Upper lobe of left lung (tissue), 6 donors: ENCODE measurements around the gene PHF5A. TPM values are rescaled to one million over a fixed set of nuclear protein-coding genes. Genes with fewer than 3 reads are reported as not detected.

Source experiments
- ATAC-seq, 2 donors: fragments of 200-7000 bp; cut with Tn5 transposase; one replicate each; pipeline ENCODE4 v1.9.1; 2022; ENCODE audit warnings: mild to moderate bottlenecking in 2 of 2, moderate library complexity in 2 of 2; ENCODE audit not compliant: low FRiP score in 2 of 2
- DNase-seq, 2 donors: peaks; one replicate each; pipeline ENCODE4 v3.0.0-alpha.2; 2019 to 2020
- H3K27ac ChIP-seq, 4 donors: fragments of 200-600 bp; sonication (generic); one replicate each; pipeline ENCODE4 v1.5.1; 2016 to 2019
- H3K27me3 ChIP-seq, 4 donors: fragments of 200-600 bp; sonication (generic); one replicate each; pipeline ENCODE4 v1.5.1; 2017 to 2019
- H3K36me3 ChIP-seq, 4 donors: fragments of 200-600 bp; sonication (generic); one replicate each; pipeline ENCODE4 v1.5.1; 2016 to 2019
- H3K4me1 ChIP-seq, 4 donors: fragments of 200-600 bp; sonication (generic); one replicate each; pipeline ENCODE4 v1.5.1; 2018 to 2019
- H3K4me3 ChIP-seq, 4 donors: fragments of 200-600 bp; sonication (generic); one replicate each; pipeline ENCODE4 v1.5.1; 2017 to 2019; ENCODE audit warnings: mild to moderate bottlenecking in 2 of 4, moderate library complexity in 1 of 4
- H3K9me3 ChIP-seq, 4 donors: fragments of 200-600 bp; sonication (generic); one replicate each; pipeline ENCODE4 v1.5.1; 2018 to 2019
- CTCF ChIP-seq, 6 experiments: fragments of 450-650 bp in 4 of 6; fragments of 200-600 bp in 2 of 6; sonication (generic) in 2 of 6; IDR thresholded peaks; one replicate each; pipeline ENCODE4 v1.5.1; 2016 to 2019; ENCODE audit warnings: antibody characterized with exemption in 6 of 6
- EP300 ChIP-seq, 4 donors: sonication (generic); formaldehyde crosslinking; IDR thresholded peaks; one replicate each; pipeline ENCODE4 v1.5.1; 2017; ENCODE audit warnings: antibody characterized with exemption in 4 of 4, control low read depth in 2 of 4
- POLR2A ChIP-seq, 4 donors: fragments of 450-650 bp; IDR thresholded peaks; one replicate each; pipeline ENCODE4 v1.5.1; 2016 to 2017; ENCODE audit warnings: antibody characterized with exemption in 4 of 4, mild to moderate bottlenecking in 2 of 4
- POLR2AphosphoS5 ChIP-seq, 2 donors: sonication (generic); formaldehyde crosslinking; IDR thresholded peaks; one replicate each; pipeline ENCODE4 v1.5.1; 2017; ENCODE audit warnings: antibody characterized with exemption in 2 of 2
- WGBS, 2 donors: methylation state at CpG; one replicate each; pipeline ENCODE4 v1.1.5; 2017 to 2018; 5-methylcytosine and 5-hydroxymethylcytosine counted together
- total RNA-seq, 6 donors: library from RNA; depleted of rRNA in 4 of 6; stranded (reverse); fragments of >200 nt in 4 of 6; gene quantifications; one replicate each; pipeline versions ENCODE4 v1.1.0 to v1.2.1, GENCODE V29; 2016 to 2021
- donor health status: DM: no; HTN: no; CAD: no; lungs with moderate emphysema.
- donor health status: DM: no; HTN: yes; CAD: no; lungs with severe emphysema.

Gene PHF5A
- total RNA-seq, 6 donors from 2014 or later = 9.4 to 49.3 (median 31.2) TPM

- Histone ChIP-seq H3K27ac (no peak overlapping the region), H3K4me3 (no peak overlapping the region), H3K27me3 (no peaks in the 10 kb centered on the region), H3K9me3 (no peaks in the 10 kb centered on the region), H3K4me1 (peaks cover 0 to 8% (median 1%) of the 10 kb centered on the region in 4 donors), H3K36me3 (peaks cover 7 to 60% (median 44%) of the 10 kb centered on the region in 4 donors)
- DNase-seq (no peak), ATAC-seq (no peak)
- TF ChIP-seq EP300 (IDR thresholded peaks at IDR 0.05) (no peak), POLR2AphosphoS5 (IDR thresholded peaks at IDR 0.05) (no peak), CTCF (IDR thresholded peaks at IDR 0.05) (no peak), POLR2A (IDR thresholded peaks at IDR 0.05) (no peak)
- WGBS, 2 donors = 94 to 96% methylated on average over 5 of the region's 5 CpGs
These were observed 32.7 kb upstream of the PHF5A start for GRCh38 chr22:41501209-41501608.

- 86 to 89% methylated on average over 7 of the region's 7 CpGs for WGBS, 2 donors
- Histone ChIP-seq H3K4me3 (no peak overlapping the region), H3K27ac (no peak overlapping the region), H3K27me3 (no peaks in the 10 kb centered on the region), H3K4me1 (peaks cover 0 to 8% (median 1%) of the 10 kb centered on the region in 4 donors), H3K36me3 (peaks cover 7 to 61% (median 44%) of the 10 kb centered on the region in 4 donors), H3K9me3 (no peaks in the 10 kb centered on the region)
- DNase-seq (no peak), ATAC-seq (no peak)
- TF ChIP-seq POLR2AphosphoS5 (IDR thresholded peaks at IDR 0.05) (no peak), CTCF (IDR thresholded peaks at IDR 0.05) (no peak), POLR2A (IDR thresholded peaks at IDR 0.05) (no peak), EP300 (IDR thresholded peaks at IDR 0.05) (no peak)
These were observed 31.8 kb upstream of the PHF5A start for GRCh38 chr22:41500303-41500702.

GRCh38 chr22:41499624-41500280 is 31.3 kb upstream of the PHF5A start:
- WGBS, 2 donors = 92% methylated on average over 9 to 10 of the region's 10 CpGs
- ATAC-seq (no peak), DNase-seq (no peak)
- Histone ChIP-seq H3K36me3 (peaks cover 7 to 59% (median 41%) of the 10 kb centered on the region in 4 donors), H3K27me3 (no peaks in the 10 kb centered on the region), H3K4me1 (peaks cover 0 to 8% (median 1%) of the 10 kb centered on the region in 4 donors), H3K9me3 (no peaks in the 10 kb centered on the region), H3K27ac (no peak overlapping the region), H3K4me3 (no peak overlapping the region)
- TF ChIP-seq CTCF (IDR thresholded peaks at IDR 0.05) = no peak
- TF ChIP-seq EP300 (IDR thresholded peaks at IDR 0.05) = no peak
- TF ChIP-seq POLR2AphosphoS5 (IDR thresholded peaks at IDR 0.05) = no peak
- no peak for TF ChIP-seq POLR2A (IDR thresholded peaks at IDR 0.05)

GRCh38 chr22:41498303-41498835 is 29.9 kb upstream of the PHF5A start:
- H3K27ac ChIP-seq = no peak overlapping the region
- H3K9me3 ChIP-seq = no peaks in the 10 kb centered on the region
- no peak for TF ChIP-seq POLR2A (IDR thresholded peaks at IDR 0.05)
- TF ChIP-seq EP300 (IDR thresholded peaks at IDR 0.05) = no peak
- TF ChIP-seq POLR2AphosphoS5 (IDR thresholded peaks at IDR 0.05) = no peak
- no peak for TF ChIP-seq CTCF (IDR thresholded peaks at IDR 0.05)
- peak in 1 of 2 donors; percentile 26 for ATAC-seq
- peaks cover 0 to 8% (median 1%) of the 10 kb centered on the region in 4 donors for H3K4me1 ChIP-seq
- H3K36me3 ChIP-seq = peaks cover 4 to 49% (median 31%) of the 10 kb centered on the region in 4 donors
- H3K4me3 ChIP-seq = no peak overlapping the region
- WGBS, 2 donors = 69 to 90% methylated on average over 6 of the region's 6 CpGs
- DNase-seq = no peak
- no peaks in the 10 kb centered on the region for H3K27me3 ChIP-seq
